Caki2 (cell line): Measurements from ENCODE around the gene LRP6. TPM values are rescaled to one million over a fixed set of nuclear protein-coding genes. Genes with fewer than 3 reads are reported as not detected.

Experiments used
- DNase-seq: peaks from one replicate; pipeline ENCODE4 v3.0.0-alpha.2; 2015; ENCODE audit warnings: low read depth
- in situ Hi-C: cut with HindIII; loops from 2 replicates; pipeline ENCODE4 v1.10.0; 2016; ENCODE audit warnings: low sequenced_read_pairs, low pct_unique_long_range_greater_than_20kb, mixed read lengths
- total RNA-seq: library from RNA; depleted of rRNA; stranded (reverse); fragments of >200 nt; shearing (Covaris generic); gene quantifications from 2 replicates; pipeline ENCODE4 v1.2.3, GENCODE V29; 2014; ENCODE audit warnings: low replicate concordance

The LRP6 gene
- total RNA-seq, 1 experiment from 2014 or later = 23.3 TPM

- in situ Hi-C loops = no loop called here
- no peak for DNase-seq
These were observed 68.7 kb downstream of the LRP6 start for GRCh38 chr12:12198124-12198523.

GRCh38 chr12:12197128-12197527, 69.7 kb downstream of the LRP6 start:
- in situ Hi-C loops = no loop called here
- DNase-seq = no peak

GRCh38 chr12:12195516-12195915, 71.3 kb downstream of the LRP6 start:
- in situ Hi-C loops = no loop called here

GRCh38 chr12:12195081-12195480, 71.8 kb downstream of the LRP6 start:
- in situ Hi-C loops = no loop called here
- no peak for DNase-seq

More at GRCh38 chr12:12195516-12195915, 71.3 kb downstream of the LRP6 start:
- DNase-seq = no peak

- DNase-seq = peak; percentile 29
- in situ Hi-C loops = no loop called here
These were observed 72.6 kb downstream of the LRP6 start for GRCh38 chr12:12194206-12194605.

GRCh38 chr12:12191008-12191407, 75.8 kb downstream of the LRP6 start:
- DNase-seq = no peak
- in situ Hi-C loops = no loop called here

- in situ Hi-C loops = no loop called here
- no peak for DNase-seq
These were observed 76.6 kb downstream of the LRP6 start for GRCh38 chr12:12190087-12190809.

GRCh38 chr12:12185414-12185813, 81.4 kb downstream of the LRP6 start:
- in situ Hi-C loops = no loop called here
- DNase-seq = no peak

- in situ Hi-C loops = no loop called here
- DNase-seq = no peak
These were observed 84.0 kb downstream of the LRP6 start for GRCh38 chr12:12182703-12183365.

GRCh38 chr12:12181511-12181910, 85.3 kb downstream of the LRP6 start:
- in situ Hi-C loops = no loop called here
- no peak for DNase-seq

GRCh38 chr12:12180575-12180974, 86.3 kb downstream of the LRP6 start:
- DNase-seq = no peak
- in situ Hi-C loops = no loop called here

- in situ Hi-C loops = no loop called here
These were observed 86.7 kb downstream of the LRP6 start for GRCh38 chr12:12180136-12180535.

GRCh38 chr12:12178559-12178958, 88.3 kb downstream of the LRP6 start:
- in situ Hi-C loops = no loop called here

More at GRCh38 chr12:12180136-12180535, 86.7 kb downstream of the LRP6 start:
- no peak for DNase-seq

GRCh38 chr12:12176402-12176801, 90.4 kb downstream of the LRP6 start:
- in situ Hi-C loops = no loop called here
- no peak for DNase-seq

More at GRCh38 chr12:12178559-12178958, 88.3 kb downstream of the LRP6 start:
- DNase-seq = no peak

- in situ Hi-C loops = no loop called here
- DNase-seq = no peak
These were observed 94.8 kb downstream of the LRP6 start for GRCh38 chr12:12171991-12172511.

GRCh38 chr12:12167847-12168246, 99.0 kb downstream of the LRP6 start:
- in situ Hi-C loops = no loop called here
- no peak for DNase-seq

GRCh38 chr12:12166751-12167150, 100.1 kb downstream of the LRP6 start:
- DNase-seq = no peak

GRCh38 chr12:12159988-12160387, 106.9 kb downstream of the LRP6 start:
- in situ Hi-C loops = no loop called here
- no peak for DNase-seq

More at GRCh38 chr12:12166751-12167150, 100.1 kb downstream of the LRP6 start:
- in situ Hi-C loops = no loop called here

- in situ Hi-C loops = no loop called here
- DNase-seq = no peak
These were observed 108.0 kb downstream of the LRP6 start for GRCh38 chr12:12158858-12159257.
